K562 (cell line): ENCODE results near the gene DPF1. TPM values are rescaled to one million over a fixed set of nuclear protein-coding genes. Genes with fewer than 3 reads are reported as not detected.

ENCODE experiments used
- ATAC-seq: fragments of 200-7000 bp; cut with Tn5 transposase; 3 replicates; pipeline ENCODE4 v1.9.1; 2020; ENCODE audit warnings: moderate library complexity
- BruUV-seq: library from RNA; stranded (reverse); fragments of 400-500 nt; replicated peaks from 2 replicates; lab custom pipeline; 2021; lab: Mats Ljungman, UMichigan
- CTCF ChIA-PET: fragments of 300-600 bp; formaldehyde crosslinking; extraction: SDS; loops from one replicate; lab custom pipeline; 2021; ENCODE audit warnings: low intra/inter-chr PET ratio; lab: Yijun Ruan, JAX
- POLR2A ChIA-PET: fragments of 300-600, 350-650 bp; sonication (Branson Sonifier 250); formaldehyde crosslinking; extraction: SDS; loops from one replicate; lab custom pipeline; 2021; ENCODE audit warnings: antibody characterized with exemption, inconsistent platforms; lab: Yijun Ruan, JAX
- DNase-seq, 4 experiments: peaks; one replicate each; pipeline versions ENCODE4 v3.0.0 to v3.0.0-alpha.2; 2011 to 2018; ENCODE audit warnings: low spot score in 3 of 4, mixed read lengths in 3 of 4; ENCODE audit errors: extremely low read depth in 1 of 4
- FAIRE-seq: peaks from 2 replicates; lab custom pipeline; 2011; peaks lifted over from hg19 to GRCh38; lab: Jason Lieb, UNC
- H2AFZ ChIP-seq: 2 replicates; pipeline ENCODE4 v1.6.0; 2011; ENCODE audit warnings: low read depth, low read length, control low read depth, inconsistent platforms
- H3K27ac ChIP-seq: fragments of 200-600 bp; 3 replicates; pipeline ENCODE4 v1.8.0; 2011; ENCODE audit warnings: low read depth, mild to moderate bottlenecking, control low read depth, inconsistent platforms, low read length, moderate library complexity, mixed read lengths; ENCODE audit errors: extremely low read depth
- H3K27me3 ChIP-seq, 2 experiments: fragments of 300-600 bp in 1 of 2; 2 replicates in 1 of 2; 3 replicates in 1 of 2; pipeline versions ENCODE4 v1.6.0 to v1.8.0; 2011; ENCODE audit warnings: inconsistent platforms in 2 of 2, low read length in 2 of 2, mild to moderate bottlenecking in 1 of 2, mixed read lengths in 1 of 2, moderate library complexity in 1 of 2; ENCODE audit not compliant: control insufficient read depth in 2 of 2, insufficient read depth in 2 of 2
- H3K36me3 ChIP-seq: fragments of 300-600 bp; 3 replicates; pipeline ENCODE4 v1.8.0; 2011; ENCODE audit warnings: mild to moderate bottlenecking, low read length, inconsistent platforms; ENCODE audit not compliant: control insufficient read depth, insufficient read depth
- H3K4me1 ChIP-seq, 2 experiments: fragments of 200-600 bp in 1 of 2; replicated peaks in 1 of 2; 2 replicates in 1 of 2; 3 replicates in 1 of 2; pipeline versions ENCODE4 v1.5.1 to v1.8.0; 2011; ENCODE audit warnings: inconsistent platforms in 2 of 2, low read length in 2 of 2, mild to moderate bottlenecking in 1 of 2, mixed read lengths in 1 of 2, moderate library complexity in 1 of 2; ENCODE audit not compliant: control insufficient read depth in 2 of 2, insufficient read depth in 2 of 2
- H3K4me2 ChIP-seq: 2 replicates; pipeline ENCODE4 v1.6.1; 2011; ENCODE audit warnings: low read length, control low read depth, inconsistent platforms, mixed read lengths; ENCODE audit not compliant: insufficient read depth
- H3K4me3 ChIP-seq: fragments of 200-600 bp; sonication (generic), shearing (Covaris generic); 2 replicates; pipeline ENCODE4 v1.5.1; 2016; ENCODE audit warnings: control low read depth, inconsistent platforms
- H3K79me2 ChIP-seq: fragments of 200-600 bp; 3 replicates; pipeline ENCODE4 v1.8.0; 2011; ENCODE audit warnings: low read length, inconsistent platforms; ENCODE audit not compliant: control insufficient read depth, insufficient read depth
- H3K9ac ChIP-seq, 2 experiments: 2 replicates each; pipeline versions ENCODE4 v1.6.0 to v1.6.1; 2011; ENCODE audit warnings: low read depth in 2 of 2, low read length in 2 of 2, control low read depth in 1 of 2, inconsistent platforms in 1 of 2, mild to moderate bottlenecking in 1 of 2, mixed read lengths in 1 of 2; ENCODE audit not compliant: insufficient read depth in 1 of 2
- H3K9me1 ChIP-seq: one replicate; pipeline ENCODE4 v1.6.0; 2011; ENCODE audit warnings: inconsistent platforms, mild to moderate bottlenecking, low read length, moderate library complexity; ENCODE audit not compliant: control insufficient read depth, insufficient read depth
- H3K9me3 ChIP-seq: replicated peaks from 2 replicates; pipeline ENCODE4 v1.5.1; 2011; ENCODE audit warnings: low read depth, low read length, inconsistent platforms; ENCODE audit not compliant: control insufficient read depth, insufficient read depth
- H4K20me1 ChIP-seq: replicated peaks from 2 replicates; pipeline ENCODE4 v1.6.1; 2011; ENCODE audit warnings: low read length, inconsistent platforms, mixed read lengths; ENCODE audit not compliant: control insufficient read depth, insufficient read depth
- POLR2B ChIP-seq: fragments of 450-650 bp; IDR thresholded peaks from 2 replicates; pipeline ENCODE4 v1.6.1; 2018; ENCODE audit warnings: low read depth; ENCODE audit not compliant: partially characterized antibody
- RFX1 ChIP-seq: fragments of 450-650 bp; IDR thresholded peaks from 2 replicates; pipeline ENCODE4 v1.6.1; 2016; ENCODE audit warnings: mild to moderate bottlenecking, moderate library complexity
- SMARCC2 ChIP-seq: fragments of 450-650 bp; IDR thresholded peaks from 2 replicates; pipeline ENCODE4 v1.6.1; 2017; ENCODE audit warnings: antibody characterized with exemption, moderate library complexity, mild to moderate bottlenecking, low read depth
- TSHZ1 ChIP-seq: fragments of 250-450 bp; sonication (Bioruptor Pico); IDR thresholded peaks from 2 replicates; pipeline ENCODE4 v1.4.0; 2020; ENCODE audit warnings: mild to moderate bottlenecking, moderate library complexity
- ZBTB33 ChIP-seq: sonication (generic); formaldehyde crosslinking; IDR thresholded peaks from 2 replicates; pipeline ENCODE4 v1.8.1; 2023; ENCODE audit warnings: mild to moderate bottlenecking, missing genetic modification reagents
- WGBS: fragments of 100-300 bp; shearing (Covaris generic); methylation state at CpG from one replicate; pipeline ENCODE4 v1.1.6; 2016; ENCODE audit warnings: low coverage, mixed read lengths; ENCODE audit not compliant: insufficient coverage; ENCODE audit errors: missing lambda C conversion rate; 5-methylcytosine and 5-hydroxymethylcytosine counted together
- in situ Hi-C: fragments of 300-500 bp; cut with MboI; formaldehyde crosslinking; loops from 4 replicates; pipeline ENCODE4 v1.15.0; 2018; ENCODE audit warnings: inconsistent platforms, mixed read lengths
- intact Hi-C: fragments of 100-400 bp; cut with micrococcal nuclease; formaldehyde crosslinking; loops from 2 replicates; pipeline ENCODE4 v1.14.2; 2022
- polyA plus RNA-seq, 8 experiments: library from polyadenylated mRNA; depleted of rRNA in 4 of 8; stranded (reverse) in 5 of 8; unstranded in 3 of 8; fragments of >200 nt; fragmentation: Nextera tagmentation in 2 of 8; fragmentation: Illumina TruSeq in 1 of 8; extraction: Ambion mirVana in 2 of 8; extraction: Trizol in 1 of 8; gene quantifications; 2 replicates each; pipeline versions ENCODE4 v1.2.1 to v1.2.3, GENCODE V29; 2011 to 2014; ENCODE audit warnings: inconsistent platforms in 1 of 8, missing spikeins in 1 of 8
- total RNA-seq, 7 experiments: library from RNA; depleted of rRNA in 6 of 7; stranded (reverse); fragments of >200 nt in 6 of 7; fragmentation: Illumina TruSeq in 2 of 7; extraction: Trizol in 2 of 7; gene quantifications; 2 replicates each; pipeline versions ENCODE4 v1.2.1 to v1.2.3, GENCODE V29; 2011 to 2021; ENCODE audit warnings: low replicate concordance in 1 of 7

DPF1 gene
- total and polyA plus RNA-seq, 9 of the 15 experiments (the other 6 are each of a cell fraction or from before 2014, with no cell fraction given), result 0.10 to 5.7 (median 3.1) TPM

- 60% methylated on average over 21 of the region's 24 CpGs for WGBS
- DNase-seq (no peak), FAIRE-seq (no peak), ATAC-seq (no peak)
- TF ChIP-seq TSHZ1 (no peak), POLR2B (no peak), RFX1 (peak; percentile 83), SMARCC2 (no peak), ZBTB33 (peak; percentile 83)
- in situ Hi-C loops, result no loop called here
- BruUV-seq, result no TSS peak
- H3K9me3 ChIP-seq, result no peaks in the 10 kb centered on the region
- H3K9ac ChIP-seq, result peak overlapping the region in 1 of 2 experiments; percentile 35; a peak in 1 of 4 replicates
- no peak overlapping the region for H3K4me3 ChIP-seq
- no peaks in the 10 kb centered on the region for H3K79me2 ChIP-seq
- ChIA-PET CTCF (no interaction called here), POLR2A (no interaction called here)
- no peaks in the 10 kb centered on the region for H4K20me1 ChIP-seq
- no peaks in the 10 kb centered on the region for H3K36me3 ChIP-seq
- no peaks in the 10 kb centered on the region for H3K9me1 ChIP-seq
- peaks cover 0 to 48% of the 10 kb centered on the region in 2 experiments; a peak in 3 of 5 replicates for H3K4me1 ChIP-seq
- H3K27ac ChIP-seq, result no peak overlapping the region
- peaks cover 5 to 18% of the 10 kb centered on the region in 2 experiments; a peak in 3 of 5 replicates for H3K27me3 ChIP-seq
- H2AFZ ChIP-seq, result no peak overlapping the region
- intact Hi-C loops, result no loop called here
- H3K4me2 ChIP-seq, result no peak overlapping the region
Observed at GRCh38 chr19:38213911-38214625, 10.0 kb downstream of the DPF1 start.
